HepG2 (cell line): Measurements from ENCODE around the gene PHF23. TPM values are rescaled to one million over a fixed set of nuclear protein-coding genes. Genes with fewer than 3 reads are reported as not detected.

Experiments
- BRD4 ChIP-seq: sonication (generic); formaldehyde crosslinking; IDR thresholded peaks from 2 replicates; pipeline ENCODE4 v1.4.0; 2020; ENCODE audit warnings: missing genetic modification reagents
- HOXA3 ChIP-seq: sonication (generic); formaldehyde crosslinking; IDR thresholded peaks from 2 replicates; pipeline ENCODE4 v1.5.0; 2020; ENCODE audit warnings: missing genetic modification reagents
- MED1 ChIP-seq: sonication (generic); formaldehyde crosslinking; IDR thresholded peaks from 2 replicates; pipeline ENCODE4 v1.4.0; 2020; ENCODE audit warnings: missing genetic modification reagents
- NFYC ChIP-seq: IDR thresholded peaks from 2 replicates; pipeline ENCODE4 v1.6.1; 2016; ENCODE audit warnings: missing genetic modification reagents, missing compliant biosample characterization
- PHF8 ChIP-seq: sonication (generic); formaldehyde crosslinking; IDR thresholded peaks from 2 replicates; pipeline ENCODE4 v1.5.0; 2020; ENCODE audit warnings: missing genetic modification reagents
- POLR2AphosphoS2 ChIP-seq: IDR thresholded peaks from 2 replicates; pipeline ENCODE4 v1.6.1; 2011; ENCODE audit warnings: low read depth, low read length, improper control_type of control experiment
- RARG ChIP-seq: sonication (generic); formaldehyde crosslinking; IDR thresholded peaks from 2 replicates; pipeline ENCODE4 v1.4.0; 2020; ENCODE audit warnings: low read depth, mild to moderate bottlenecking, missing genetic modification reagents
- SMARCE1 ChIP-seq: fragments of 450-650 bp; IDR thresholded peaks from 2 replicates; pipeline ENCODE4 v1.6.1; 2017; ENCODE audit warnings: borderline replicate concordance
- TFDP1 ChIP-seq: IDR thresholded peaks from 2 replicates; pipeline ENCODE4 v1.6.1; 2016; ENCODE audit warnings: missing compliant biosample characterization, missing genetic modification reagents, borderline replicate concordance
- WIZ ChIP-seq: sonication (generic); formaldehyde crosslinking; IDR thresholded peaks from 2 replicates; pipeline ENCODE4 v1.5.1; 2020; ENCODE audit warnings: mild to moderate bottlenecking, missing genetic modification reagents
- ZNF10 ChIP-seq: sonication (generic); formaldehyde crosslinking; IDR thresholded peaks from 2 replicates; pipeline ENCODE4 v1.4.0; 2020; ENCODE audit warnings: mild to moderate bottlenecking, low read depth, missing genetic modification reagents, borderline replicate concordance
- ZNF281 ChIP-seq: sonication (generic); formaldehyde crosslinking; IDR thresholded peaks from 2 replicates; pipeline ENCODE4 v1.4.0; 2020; ENCODE audit warnings: missing genetic modification reagents, borderline replicate concordance
- ZNF441 ChIP-seq: sonication (generic); formaldehyde crosslinking; IDR thresholded peaks from 2 replicates; pipeline ENCODE4 v1.7.0; 2021; ENCODE audit warnings: missing genetic modification reagents, borderline replicate concordance
- ZNF619 ChIP-seq: sonication (generic); formaldehyde crosslinking; IDR thresholded peaks from 2 replicates; pipeline ENCODE4 v1.4.0; 2020; ENCODE audit warnings: mild to moderate bottlenecking, missing genetic modification reagents
- ZNF652 ChIP-seq: IDR thresholded peaks from 2 replicates; pipeline ENCODE4 v1.6.1; 2016; ENCODE audit warnings: low read depth, borderline replicate concordance
- ZNF768 ChIP-seq: sonication (generic); formaldehyde crosslinking; IDR thresholded peaks from 2 replicates; pipeline ENCODE4 v1.4.0; 2020; ENCODE audit warnings: missing genetic modification reagents
- ZNF839 ChIP-seq: sonication (generic); formaldehyde crosslinking; IDR thresholded peaks from 2 replicates; pipeline ENCODE4 v1.4.0; 2020; ENCODE audit warnings: missing genetic modification reagents, mild to moderate bottlenecking, borderline replicate concordance
- ZSCAN31 ChIP-seq: sonication (generic); formaldehyde crosslinking; IDR thresholded peaks from 2 replicates; pipeline ENCODE4 v1.5.0; 2020; ENCODE audit warnings: low read depth, mild to moderate bottlenecking, missing genetic modification reagents
- polyA plus RNA-seq, 8 experiments: library from polyadenylated mRNA; depleted of rRNA in 3 of 8; stranded (reverse) in 7 of 8; unstranded in 1 of 8; fragments of >200 nt; fragmentation: Illumina TruSeq in 4 of 8; extraction: Trizol in 4 of 8; gene quantifications; 2 replicates each; pipeline versions ENCODE4 v1.2.1 to v1.2.3, GENCODE V29; 2011 to 2016; ENCODE audit warnings: low read depth in 4 of 8, missing spikeins in 1 of 8, mixed read lengths in 1 of 8; ENCODE audit not compliant: insufficient read depth in 1 of 8
- total RNA-seq, 5 experiments: library from RNA; depleted of rRNA; stranded (reverse); fragments of >200 nt; fragmentation: Illumina TruSeq; extraction: Trizol; gene quantifications; 2 replicates each; pipeline ENCODE4 v1.2.3, GENCODE V29; 2016; ENCODE audit warnings: low read depth in 1 of 5
- TF ChIP-seq, protein P1 (sequence below): IDR thresholded peaks from 2 replicates; pipeline ENCODE4 v1.6.1; 2016; ENCODE audit warnings: missing genetic modification reagents, missing compliant biosample characterization
- TF ChIP-seq, protein P2 (sequence below): IDR thresholded peaks from 2 replicates; pipeline ENCODE4 v1.6.1; 2016; ENCODE audit warnings: low read depth, control low read depth
- TF ChIP-seq, protein P3 (sequence below): sonication (generic); formaldehyde crosslinking; IDR thresholded peaks from 2 replicates; pipeline ENCODE4 v1.4.0; 2020; ENCODE audit warnings: mild to moderate bottlenecking, missing genetic modification reagents
- TF ChIP-seq, protein P4 (sequence below): sonication (generic); formaldehyde crosslinking; IDR thresholded peaks from 2 replicates; pipeline ENCODE4 v1.8.1; 2023; ENCODE audit warnings: mild to moderate bottlenecking, missing genetic modification reagents

Gene PHF23
- total and polyA plus RNA-seq, 2 of the 13 experiments (the other 11 are each of a cell fraction or from before 2014, with no cell fraction given) = 27.6 to 33.2 TPM

- TF ChIP-seq, protein P1, sequence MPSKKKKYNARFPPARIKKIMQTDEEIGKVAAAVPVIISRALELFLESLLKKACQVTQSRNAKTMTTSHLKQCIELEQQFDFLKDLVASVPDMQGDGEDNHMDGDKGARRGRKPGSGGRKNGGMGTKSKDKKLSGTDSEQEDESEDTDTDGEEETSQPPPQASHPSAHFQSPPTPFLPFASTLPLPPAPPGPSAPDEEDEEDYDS (CRISPR knock-in tag) = peak; percentile 76
- TF ChIP-seq TFDP1 = peak; percentile 63; the same call in 1 of the 2 replicates
- no peak for TF ChIP-seq ZNF441 (CRISPR knock-in tag)
- 0 out of 2 replicates have a peak, but pooled peaks have one; percentile 20 for TF ChIP-seq ZNF281
- TF ChIP-seq ZNF839 (CRISPR knock-in tag) = no peak
- TF ChIP-seq, protein P2, sequence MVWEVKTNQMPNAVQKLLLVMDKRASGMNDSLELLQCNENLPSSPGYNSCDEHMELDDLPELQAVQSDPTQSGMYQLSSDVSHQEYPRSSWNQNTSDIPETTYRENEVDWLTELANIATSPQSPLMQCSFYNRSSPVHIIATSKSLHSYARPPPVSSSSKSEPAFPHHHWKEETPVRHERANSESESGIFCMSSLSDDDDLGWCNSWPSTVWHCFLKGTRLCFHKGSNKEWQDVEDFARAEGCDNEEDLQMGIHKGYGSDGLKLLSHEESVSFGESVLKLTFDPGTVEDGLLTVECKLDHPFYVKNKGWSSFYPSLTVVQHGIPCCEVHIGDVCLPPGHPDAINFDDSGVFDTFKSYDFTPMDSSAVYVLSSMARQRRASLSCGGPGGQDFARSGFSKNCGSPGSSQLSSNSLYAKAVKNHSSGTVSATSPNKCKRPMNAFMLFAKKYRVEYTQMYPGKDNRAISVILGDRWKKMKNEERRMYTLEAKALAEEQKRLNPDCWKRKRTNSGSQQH (CRISPR knock-in tag) = 0 out of 2 replicates have a peak, but pooled peaks have one; percentile 43
- no peak for TF ChIP-seq ZNF10
- no peak for TF ChIP-seq NFYC (CRISPR knock-in tag)
- TF ChIP-seq WIZ = 0 out of 2 replicates have a peak, but pooled peaks have one; percentile 37
- no peak; the same call in 1 of the 2 replicates for TF ChIP-seq PHF8 (CRISPR knock-in tag)
- TF ChIP-seq, protein P3, sequence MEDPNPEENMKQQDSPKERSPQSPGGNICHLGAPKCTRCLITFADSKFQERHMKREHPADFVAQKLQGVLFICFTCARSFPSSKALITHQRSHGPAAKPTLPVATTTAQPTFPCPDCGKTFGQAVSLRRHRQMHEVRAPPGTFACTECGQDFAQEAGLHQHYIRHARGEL (CRISPR knock-in tag) = no peak
- no peak for TF ChIP-seq BRD4 (CRISPR knock-in tag)
- no peak for TF ChIP-seq SMARCE1
- 0 out of 2 replicates have a peak, but pooled peaks have one; percentile 23 for TF ChIP-seq ZSCAN31 (CRISPR knock-in tag)
- TF ChIP-seq ZNF652 (CRISPR knock-in tag) = no peak
- TF ChIP-seq POLR2AphosphoS2 = no peak
- no peak for TF ChIP-seq MED1 (CRISPR knock-in tag)
- TF ChIP-seq ZNF619 = no peak
- TF ChIP-seq, protein P4, sequence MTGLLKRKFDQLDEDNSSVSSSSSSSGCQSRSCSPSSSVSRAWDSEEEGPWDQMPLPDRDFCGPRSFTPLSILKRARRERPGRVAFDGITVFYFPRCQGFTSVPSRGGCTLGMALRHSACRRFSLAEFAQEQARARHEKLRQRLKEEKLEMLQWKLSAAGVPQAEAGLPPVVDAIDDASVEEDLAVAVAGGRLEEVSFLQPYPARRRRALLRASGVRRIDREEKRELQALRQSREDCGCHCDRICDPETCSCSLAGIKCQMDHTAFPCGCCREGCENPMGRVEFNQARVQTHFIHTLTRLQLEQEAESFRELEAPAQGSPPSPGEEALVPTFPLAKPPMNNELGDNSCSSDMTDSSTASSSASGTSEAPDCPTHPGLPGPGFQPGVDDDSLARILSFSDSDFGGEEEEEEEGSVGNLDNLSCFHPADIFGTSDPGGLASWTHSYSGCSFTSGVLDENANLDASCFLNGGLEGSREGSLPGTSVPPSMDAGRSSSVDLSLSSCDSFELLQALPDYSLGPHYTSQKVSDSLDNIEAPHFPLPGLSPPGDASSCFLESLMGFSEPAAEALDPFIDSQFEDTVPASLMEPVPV (CRISPR knock-in tag) = peak; percentile 71; the same call in 1 of the 2 replicates
- no peak for TF ChIP-seq HOXA3 (CRISPR knock-in tag)
- no peak for TF ChIP-seq RARG (CRISPR knock-in tag)
- no peak for TF ChIP-seq ZNF768 (CRISPR knock-in tag)
These were observed 12.5 kb upstream of the PHF23 start, which contains the start of gene CTDNEP1 (continued) for GRCh38 chr17:7251661-7252175.
